Glutamatergic neuron (in vitro differentiated cells): ENCODE results near the gene ZNF469. TPM values are rescaled to one million over a fixed set of nuclear protein-coding genes. Genes with fewer than 3 reads are reported as not detected.

Experiments
- DNase-seq: peaks from one replicate; pipeline ENCODE4 v3.0.0; 2022
- H3K27ac Mint-ChIP-seq: one replicate; pipeline ENCODE4 v1.8.0; 2020; ENCODE audit warnings: mild to moderate bottlenecking, mixed read lengths, inconsistent platforms; ENCODE audit not compliant: unreplicated experiment
- H3K27me3 Mint-ChIP-seq: one replicate; pipeline ENCODE4 v1.8.0; 2020; ENCODE audit warnings: mild to moderate bottlenecking, moderate library complexity, mixed read lengths, inconsistent platforms; ENCODE audit not compliant: unreplicated experiment
- H3K36me3 Mint-ChIP-seq: one replicate; pipeline ENCODE4 v1.8.0; 2020; ENCODE audit warnings: mild to moderate bottlenecking, mixed read lengths, inconsistent platforms; ENCODE audit not compliant: unreplicated experiment
- H3K4me1 Mint-ChIP-seq: one replicate; pipeline ENCODE4 v1.8.0; 2020; ENCODE audit warnings: mild to moderate bottlenecking, low read depth, mixed read lengths, inconsistent platforms; ENCODE audit not compliant: unreplicated experiment
- H3K4me3 Mint-ChIP-seq: one replicate; pipeline ENCODE4 v1.8.0; 2020; ENCODE audit warnings: mild to moderate bottlenecking, mixed read lengths, inconsistent platforms; ENCODE audit not compliant: unreplicated experiment
- H3K9me3 Mint-ChIP-seq: one replicate; pipeline ENCODE4 v1.8.0; 2020; ENCODE audit warnings: mild to moderate bottlenecking, moderate library complexity, mixed read lengths, inconsistent platforms; ENCODE audit not compliant: unreplicated experiment
- CTCF ChIP-seq: fragments of 200-600 bp; sonication (generic); IDR thresholded peaks from one replicate; pipeline ENCODE4 v1.5.0; 2021; ENCODE audit not compliant: partially characterized antibody, unreplicated experiment
- total RNA-seq: library from RNA; stranded (reverse); fragmentation: NEBNext Ultra II Directional; extraction: Animal tissue kit (Norgen Biotek cat#: 25700); gene quantifications from one replicate; pipeline ENCODE4 v1.2.1, GENCODE V29; 2021; ENCODE audit not compliant: unreplicated experiment

Gene ZNF469
- total RNA-seq, 1 donor from 2014 or later, result 0.56 TPM

GRCh38 chr16:88387180-88387765 lies 4.5 kb downstream of the ZNF469 start:
- no peak for DNase-seq
- Mint-ChIP-seq H3K36me3 (no peaks in the 10 kb centered on the region), H3K4me1 (peaks cover 7% of the 10 kb centered on the region), H3K27me3 (peaks cover 14% of the 10 kb centered on the region), H3K9me3 (peaks cover 8% of the 10 kb centered on the region), H3K4me3 (no peak overlapping the region), H3K27ac (no peak overlapping the region)
- TF ChIP-seq CTCF, result no peak

GRCh38 chr16:88387941-88388627 lies 5.3 kb downstream of the ZNF469 start:
- Mint-ChIP-seq H3K4me3 (no peak overlapping the region), H3K27me3 (peaks cover 18% of the 10 kb centered on the region), H3K36me3 (no peaks in the 10 kb centered on the region), H3K4me1 (peaks cover 7% of the 10 kb centered on the region), H3K27ac (no peak overlapping the region), H3K9me3 (peaks cover 8% of the 10 kb centered on the region)
- no peak for TF ChIP-seq CTCF
- DNase-seq, result peak; percentile 9

- DNase-seq, result no peak
- H3K27me3 Mint-ChIP-seq, result peaks cover 16% of the 10 kb centered on the region
- peaks cover 8% of the 10 kb centered on the region for H3K9me3 Mint-ChIP-seq
- no peaks in the 10 kb centered on the region for H3K36me3 Mint-ChIP-seq
- peaks cover 7% of the 10 kb centered on the region for H3K4me1 Mint-ChIP-seq
- H3K4me3 Mint-ChIP-seq, result no peak overlapping the region
- no peak overlapping the region for H3K27ac Mint-ChIP-seq
- TF ChIP-seq CTCF, result no peak
Observed at GRCh38 chr16:88389191-88389590, 6.4 kb downstream of the ZNF469 start.

DNA sequence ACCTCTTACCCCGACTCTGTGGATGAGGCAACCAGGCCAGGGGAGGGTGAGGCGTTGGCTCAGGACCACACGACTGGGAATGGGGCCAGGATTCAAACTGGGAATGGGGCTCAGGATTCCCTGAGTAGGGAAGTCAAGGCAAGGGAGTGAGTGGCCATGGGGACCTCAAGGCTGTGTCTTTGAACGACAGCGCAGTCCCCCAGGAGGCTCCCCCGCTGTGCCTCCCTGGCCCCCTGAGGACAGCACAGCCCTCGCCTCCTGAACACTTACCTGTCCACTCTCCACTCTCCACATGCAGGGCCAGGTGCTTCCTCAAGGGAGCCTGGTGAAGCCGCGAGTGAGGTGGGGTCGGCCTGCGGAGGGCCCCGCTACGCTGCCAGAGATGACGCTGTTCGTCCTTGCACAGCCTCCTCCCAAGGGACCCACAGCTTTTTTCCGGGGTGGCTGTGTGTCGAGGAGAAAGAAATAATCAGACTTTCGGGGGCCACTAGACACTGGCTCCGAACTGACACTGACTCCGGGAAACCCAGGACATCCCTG lies 6.9 kb downstream of the ZNF469 start:
- peaks cover 8% of the 10 kb centered on the region for H3K9me3 Mint-ChIP-seq
- H3K36me3 Mint-ChIP-seq, result no peaks in the 10 kb centered on the region
- TF ChIP-seq CTCF, result no peak
- H3K4me3 Mint-ChIP-seq, result no peak overlapping the region
- H3K27ac Mint-ChIP-seq, result no peak overlapping the region
- DNase-seq, result no peak
- H3K27me3 Mint-ChIP-seq, result peaks cover 13% of the 10 kb centered on the region
- H3K4me1 Mint-ChIP-seq, result peaks cover 7% of the 10 kb centered on the region

DNA sequence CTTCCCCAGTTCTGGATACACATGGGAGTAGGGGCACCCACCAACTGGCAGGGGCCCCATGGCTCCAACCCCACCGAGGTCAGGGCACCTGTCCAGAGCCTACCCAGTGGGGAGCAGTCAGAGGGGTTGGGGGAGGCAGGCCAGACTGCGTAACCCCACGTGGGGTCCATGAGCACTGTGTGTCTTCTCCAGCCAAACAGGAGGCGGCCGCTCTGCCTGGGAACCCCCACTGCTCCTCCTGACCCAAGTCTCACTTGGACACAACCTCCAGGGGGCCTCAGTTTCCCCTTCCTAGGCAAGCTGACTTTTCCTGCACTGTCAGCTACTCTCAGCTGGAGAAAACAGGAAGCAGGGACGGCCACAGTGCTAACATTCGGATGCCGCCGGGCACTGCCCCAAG lies 7.5 kb downstream of the ZNF469 start:
- H3K4me1 Mint-ChIP-seq, result peaks cover 7% of the 10 kb centered on the region
- TF ChIP-seq CTCF, result no peak
- H3K9me3 Mint-ChIP-seq, result peaks cover 5% of the 10 kb centered on the region
- H3K36me3 Mint-ChIP-seq, result no peaks in the 10 kb centered on the region
- DNase-seq, result no peak
- H3K27me3 Mint-ChIP-seq, result peaks cover 13% of the 10 kb centered on the region
- no peak overlapping the region for H3K4me3 Mint-ChIP-seq
- no peak overlapping the region for H3K27ac Mint-ChIP-seq
